T-helper 1 cell treated with Interleukin-12 subunit alpha and Interleukin-12 subunit beta and Interleukin-4 antibody, amounts not matched to agents 30 μg/mL and 1 μg/mL, for 36 hours (primary cell): ENCODE measurements around the gene CDH24.

Experiments used
- H3K27ac Mint-ChIP-seq: one replicate; pipeline ENCODE4 v1.8.0; 2021; ENCODE audit warnings: mild to moderate bottlenecking, mixed read lengths
- H3K27me3 Mint-ChIP-seq: one replicate; pipeline ENCODE4 v1.8.0; 2021; ENCODE audit warnings: low read depth, mixed read lengths
- H3K36me3 Mint-ChIP-seq: one replicate; pipeline ENCODE4 v1.8.0; 2021; ENCODE audit warnings: low read depth, mixed read lengths
- H3K4me1 Mint-ChIP-seq: one replicate; pipeline ENCODE4 v1.8.0; 2021; ENCODE audit warnings: low read depth, mixed read lengths
- H3K4me3 Mint-ChIP-seq: one replicate; pipeline ENCODE4 v1.8.0; 2021; ENCODE audit warnings: mild to moderate bottlenecking, moderate library complexity, mixed read lengths
- H3K9me3 Mint-ChIP-seq: one replicate; pipeline ENCODE4 v1.8.0; 2021; ENCODE audit warnings: mixed read lengths

The CDH24 gene

DNA sequence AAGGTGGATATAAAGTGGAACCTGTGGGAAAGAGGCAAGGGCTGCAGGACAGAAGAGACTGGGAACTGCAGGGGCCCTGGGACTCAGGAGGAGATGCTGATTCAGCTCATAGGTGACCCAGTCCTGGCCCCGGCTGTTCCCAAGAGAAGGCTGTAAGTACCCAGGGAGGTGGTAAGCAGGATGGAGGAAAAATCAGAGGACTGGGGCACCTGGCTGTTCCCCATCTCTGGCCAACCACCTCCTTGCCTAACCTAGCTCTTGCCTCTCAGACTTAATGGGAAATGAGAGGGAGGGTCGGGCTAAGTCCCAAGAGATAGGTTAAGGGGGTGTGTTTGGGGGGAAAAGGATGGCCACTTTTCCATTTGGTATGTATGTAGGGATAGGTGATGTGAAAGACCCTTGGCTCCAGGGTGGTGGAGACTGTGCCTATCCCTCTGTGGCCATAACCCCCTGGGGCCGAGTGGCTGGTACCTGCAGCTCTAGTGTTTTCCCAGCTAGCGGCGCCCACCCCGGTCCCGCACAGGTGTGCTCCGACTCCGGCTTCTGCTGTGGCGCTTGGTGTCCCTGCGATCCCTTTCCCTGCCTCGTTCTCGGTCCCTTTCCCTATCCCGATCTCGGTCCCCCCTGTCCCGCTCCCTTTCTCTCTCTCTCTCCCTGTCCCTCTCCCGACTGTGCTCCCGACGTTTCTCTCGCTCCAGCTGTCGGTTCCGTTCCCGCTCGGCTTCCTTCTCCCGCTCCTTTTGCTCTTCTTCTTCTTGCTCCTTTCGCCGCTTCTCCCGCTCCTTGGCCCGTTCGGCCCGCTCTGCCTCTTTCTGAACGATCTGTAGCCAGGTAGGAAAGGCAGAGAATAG lies 1.6 kb upstream of the CDH24 start:
- Mint-ChIP-seq H3K27ac (peak overlapping the region; percentile 38), H3K4me1 (peaks cover 19% of the 10 kb centered on the region), H3K4me3 (peak overlapping the region; percentile 41), H3K27me3 (peaks cover 12% of the 10 kb centered on the region), H3K36me3 (peaks cover 30% of the 10 kb centered on the region), H3K9me3 (no peaks in the 10 kb centered on the region)

DNA sequence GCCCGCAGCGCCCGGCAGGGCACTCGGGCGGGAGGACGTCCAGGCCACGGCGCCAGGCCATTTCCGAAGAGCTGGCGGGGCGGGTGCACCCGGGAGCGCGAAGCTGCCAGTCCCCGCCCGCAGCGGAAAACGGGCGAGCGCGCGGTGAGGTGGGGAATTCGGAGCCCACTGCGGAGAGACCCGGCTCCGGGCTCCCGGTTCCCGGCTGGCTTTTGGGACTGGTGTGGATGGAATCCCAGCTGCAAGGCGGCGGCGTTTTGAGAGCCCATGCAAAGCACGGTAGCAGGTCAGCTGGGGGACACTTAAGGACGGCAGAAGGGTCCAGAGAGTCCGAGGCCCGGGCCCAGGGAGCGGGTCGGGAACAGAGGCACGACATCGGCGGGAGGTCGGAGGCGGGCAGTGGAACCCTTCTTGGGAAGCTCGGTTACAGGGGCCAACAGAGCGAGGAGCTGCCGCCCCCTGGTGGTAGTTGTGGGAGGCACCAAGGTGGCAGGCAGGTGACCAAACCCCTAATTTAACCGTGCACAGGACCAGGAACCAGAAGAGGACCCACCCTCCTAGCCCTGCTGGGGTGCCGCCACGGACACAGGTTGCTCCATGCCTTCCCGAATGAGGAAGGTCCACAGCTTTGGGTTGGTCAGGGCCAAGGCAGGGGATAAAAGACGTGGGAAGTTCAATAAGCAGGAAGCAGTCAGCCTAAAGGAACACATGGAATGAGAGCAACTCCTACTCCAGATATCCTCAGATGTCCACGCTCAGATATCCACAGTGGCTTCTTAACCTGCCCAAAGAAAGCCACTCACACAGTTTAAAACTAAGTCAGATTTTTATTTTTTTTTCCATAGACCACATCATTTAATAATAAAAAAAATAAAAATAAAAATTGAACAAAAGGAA lies 685 bp upstream of the CDH24 start:
- no peak overlapping the region for H3K27ac Mint-ChIP-seq
- H3K27me3 Mint-ChIP-seq, result peaks cover 12% of the 10 kb centered on the region
- peak overlapping the region; percentile 81 for H3K4me3 Mint-ChIP-seq
- H3K4me1 Mint-ChIP-seq, result peaks cover 19% of the 10 kb centered on the region
- H3K9me3 Mint-ChIP-seq, result no peaks in the 10 kb centered on the region
- H3K36me3 Mint-ChIP-seq, result peaks cover 22% of the 10 kb centered on the region

DNA sequence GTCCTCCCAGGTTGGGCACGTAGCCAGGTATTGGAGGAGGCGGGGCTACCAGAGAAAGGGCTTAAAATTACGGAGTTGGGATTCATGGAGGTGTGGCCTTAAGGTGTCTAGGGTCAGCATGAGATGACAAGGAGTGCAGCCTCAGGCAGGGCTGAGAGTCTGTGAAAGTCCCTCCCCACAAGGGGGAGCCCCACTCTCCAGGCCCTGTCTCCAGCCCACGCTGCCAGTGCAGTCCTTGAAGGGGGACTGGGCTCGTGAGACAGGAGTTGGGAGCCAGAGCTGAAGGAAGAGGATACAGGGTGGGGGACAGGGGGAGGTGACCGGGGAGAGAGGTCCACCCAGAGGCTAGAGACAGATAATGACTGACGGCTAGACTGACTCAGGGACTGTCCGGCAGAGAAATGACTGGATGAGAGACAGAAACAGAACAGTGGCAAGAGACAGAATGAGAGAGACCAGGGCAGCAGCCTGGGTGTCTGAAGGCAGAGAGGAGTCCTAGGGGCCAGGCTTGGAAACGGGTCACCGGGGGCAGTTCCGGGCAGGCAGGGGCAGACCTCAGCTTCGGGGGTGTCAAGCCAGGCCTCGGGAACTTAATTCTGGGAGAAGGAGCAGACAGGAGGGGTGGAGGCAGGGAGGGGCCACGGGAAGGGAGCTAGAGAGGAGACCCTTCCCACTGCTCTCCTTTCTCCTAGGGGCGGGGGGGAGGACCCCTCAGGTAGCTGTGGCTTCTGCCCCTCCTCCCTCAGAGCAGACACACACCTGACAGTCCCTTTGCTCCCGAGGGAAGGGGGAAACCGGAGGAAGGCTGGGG lies 970 bp downstream of the CDH24 start:
- Mint-ChIP-seq H3K4me3 (peak overlapping the region; percentile 88), H3K27ac (peak overlapping the region; percentile 73), H3K9me3 (no peaks in the 10 kb centered on the region), H3K36me3 (peaks cover 17% of the 10 kb centered on the region), H3K4me1 (peaks cover 19% of the 10 kb centered on the region), H3K27me3 (peaks cover 12% of the 10 kb centered on the region)

DNA sequence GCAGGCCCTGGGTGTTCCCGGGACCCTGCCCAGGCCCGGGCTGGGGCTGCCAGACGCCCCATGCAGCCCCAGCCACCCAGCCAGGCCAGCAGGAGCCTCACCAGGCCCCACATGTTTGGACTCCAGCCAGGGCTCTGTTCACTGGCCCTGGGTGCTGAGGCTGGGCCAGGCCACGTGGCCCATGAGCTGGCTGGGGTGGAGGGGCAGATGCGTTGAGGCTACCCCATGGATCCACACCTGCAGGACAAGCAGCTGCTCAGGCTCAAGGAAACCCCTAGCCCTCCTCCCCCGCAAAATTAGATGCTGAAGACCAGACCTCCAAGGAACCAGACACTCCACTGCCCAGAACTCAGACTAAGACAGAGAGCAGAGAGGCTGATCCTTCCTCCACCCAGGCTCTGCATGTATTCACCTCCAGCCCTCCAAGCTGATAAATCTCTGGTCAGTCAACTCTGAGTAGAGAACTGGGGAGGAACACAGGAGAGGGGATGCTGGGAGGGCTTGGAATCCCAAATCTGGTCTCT lies 1.6 kb downstream of the CDH24 start:
- Mint-ChIP-seq H3K9me3 (no peaks in the 10 kb centered on the region), H3K4me3 (peak overlapping the region; percentile 80), H3K27ac (no peak overlapping the region), H3K27me3 (peaks cover 12% of the 10 kb centered on the region), H3K36me3 (peaks cover 12% of the 10 kb centered on the region), H3K4me1 (peaks cover 19% of the 10 kb centered on the region)

DNA sequence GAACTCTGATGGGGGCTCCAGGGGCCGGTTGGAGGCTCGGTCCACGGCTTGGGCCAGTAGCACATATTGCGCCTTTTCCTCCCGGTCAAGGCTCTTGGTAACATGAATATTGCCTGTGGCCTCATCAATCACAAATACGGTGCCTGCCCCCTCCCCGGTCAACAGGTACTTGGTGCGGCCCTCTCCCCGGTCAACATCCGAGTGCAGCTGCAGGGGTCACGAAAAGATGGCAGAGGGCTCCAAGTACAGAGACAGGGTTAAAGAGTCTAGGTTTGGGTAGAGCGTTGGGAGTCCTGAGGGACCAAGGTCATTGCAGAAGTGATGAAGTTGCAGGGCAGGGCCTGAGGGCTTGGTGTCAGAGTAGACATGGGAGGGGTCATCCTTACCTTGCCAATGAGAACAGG lies 2.2 kb downstream of the CDH24 start:
- Mint-ChIP-seq H3K27ac (no peak overlapping the region), H3K27me3 (peaks cover 12% of the 10 kb centered on the region), H3K9me3 (no peaks in the 10 kb centered on the region), H3K36me3 (peaks cover 12% of the 10 kb centered on the region), H3K4me1 (peaks cover 19% of the 10 kb centered on the region), H3K4me3 (no peak overlapping the region)

DNA sequence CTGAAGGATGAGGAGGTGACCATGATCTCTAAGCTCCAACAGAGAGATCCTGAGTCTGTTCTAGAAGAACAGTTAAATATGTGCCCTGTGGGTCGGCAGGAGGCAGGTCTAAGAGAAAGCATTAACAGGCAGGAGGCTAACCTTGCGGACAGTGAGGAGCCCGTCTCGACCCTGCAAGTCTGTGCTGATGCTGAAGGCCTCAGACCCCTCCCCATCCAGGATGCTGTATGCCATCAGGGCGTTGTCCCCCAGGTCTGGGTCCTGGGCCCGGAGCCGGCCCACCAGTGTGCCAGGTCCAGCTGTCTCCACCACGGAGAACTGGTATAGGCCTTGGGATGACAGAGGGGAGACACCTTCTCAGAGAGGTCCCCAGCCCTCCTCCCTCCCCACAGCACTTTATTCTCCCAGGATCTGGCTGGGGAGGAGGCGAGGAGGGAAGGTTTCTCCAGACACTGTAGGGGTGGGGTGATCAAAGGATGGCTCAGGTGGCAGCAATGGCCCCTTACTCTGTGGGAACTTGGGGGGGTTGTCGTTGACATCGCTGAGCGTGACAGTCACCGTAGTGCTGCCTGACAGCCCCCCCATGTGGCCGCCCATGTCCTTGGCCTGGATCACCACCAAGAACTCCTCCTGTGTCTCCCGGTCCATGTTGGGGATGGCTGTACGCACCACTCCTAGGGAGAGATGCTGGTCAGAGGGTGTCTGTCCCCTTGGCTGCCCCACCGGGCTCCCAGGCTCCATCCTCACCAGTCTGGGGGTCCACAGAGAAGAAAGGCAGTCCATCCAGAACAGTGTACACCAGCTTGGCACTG lies 3.1 kb downstream of the CDH24 start:
- Mint-ChIP-seq H3K9me3 (no peaks in the 10 kb centered on the region), H3K36me3 (peaks cover 7% of the 10 kb centered on the region), H3K27me3 (peaks cover 12% of the 10 kb centered on the region), H3K27ac (no peak overlapping the region), H3K4me3 (peak overlapping the region; percentile 45), H3K4me1 (peaks cover 17% of the 10 kb centered on the region)

DNA sequence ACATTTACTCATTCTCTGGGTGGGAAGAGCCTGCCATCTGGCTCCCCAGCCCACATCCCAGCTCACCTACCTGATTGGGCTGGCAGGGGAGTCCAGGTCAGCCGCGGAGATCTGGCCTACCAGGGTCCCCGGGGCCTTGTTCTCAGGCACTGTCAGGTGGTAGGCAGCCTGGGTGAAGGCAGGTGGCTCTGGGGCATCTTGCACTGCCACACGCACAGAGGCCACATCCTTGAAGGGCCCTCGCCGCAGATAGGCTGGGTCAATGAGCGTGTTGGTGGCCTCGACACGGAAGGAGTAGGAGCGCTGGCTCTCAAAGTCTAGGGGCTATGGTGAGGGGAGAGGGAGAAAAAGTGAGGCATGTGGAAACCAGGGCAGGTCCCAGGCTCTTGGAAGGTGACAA lies 3.9 kb downstream of the CDH24 start:
- Mint-ChIP-seq H3K4me3 (no peak overlapping the region), H3K4me1 (peaks cover 16% of the 10 kb centered on the region), H3K27me3 (peaks cover 12% of the 10 kb centered on the region), H3K27ac (no peak overlapping the region), H3K9me3 (no peaks in the 10 kb centered on the region), H3K36me3 (peaks cover 5% of the 10 kb centered on the region)

DNA sequence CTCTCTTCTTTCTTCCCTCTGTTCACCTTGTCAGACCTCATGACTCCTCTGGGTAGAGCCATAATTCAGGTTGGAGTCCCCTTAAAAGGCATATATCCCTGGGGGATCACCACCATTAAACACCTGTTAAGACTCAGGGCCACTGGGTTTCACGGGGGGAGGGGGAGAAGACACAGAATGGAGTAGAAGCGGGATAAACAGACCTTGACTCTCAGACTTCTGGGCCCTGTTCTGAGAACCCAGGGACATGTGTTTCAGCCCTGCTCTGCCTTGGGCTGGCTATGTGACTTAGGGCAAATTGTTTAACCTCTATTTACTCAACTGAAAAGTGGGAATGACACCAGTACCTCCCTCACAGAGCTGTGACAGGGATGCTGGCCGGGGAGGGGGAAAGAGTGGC lies 4.6 kb downstream of the CDH24 start:
- peaks cover 12% of the 10 kb centered on the region for H3K27me3 Mint-ChIP-seq

DNA sequence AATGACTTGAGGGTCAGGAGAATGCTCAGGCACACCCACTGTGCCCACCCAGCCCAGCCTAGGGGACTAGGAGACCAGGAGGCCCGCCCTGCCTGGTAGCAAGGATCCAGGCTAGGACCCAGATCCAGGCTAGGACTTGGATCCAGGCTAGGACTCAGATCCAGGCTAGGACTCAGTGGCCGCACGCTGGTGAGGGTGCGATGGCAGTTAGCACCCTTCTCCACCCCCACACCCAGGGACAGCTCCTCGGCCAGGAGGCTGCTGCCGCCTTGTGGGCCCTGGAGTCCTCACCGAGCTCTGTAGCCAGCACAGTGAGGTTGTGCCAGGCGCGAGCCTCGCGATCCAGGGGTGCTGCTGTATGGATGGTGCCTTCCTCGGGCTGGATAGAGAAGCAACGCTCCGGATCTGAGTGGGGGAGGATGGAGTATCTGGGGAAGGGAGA lies 5.1 kb downstream of the CDH24 start:
- no peak overlapping the region for H3K4me3 Mint-ChIP-seq
- peaks cover 10% of the 10 kb centered on the region for H3K4me1 Mint-ChIP-seq
- no peaks in the 10 kb centered on the region for H3K36me3 Mint-ChIP-seq
- H3K27me3 Mint-ChIP-seq, result peaks cover 12% of the 10 kb centered on the region
- H3K27ac Mint-ChIP-seq, result no peak overlapping the region
- H3K9me3 Mint-ChIP-seq, result no peaks in the 10 kb centered on the region

More for the DNA sequence above, 4.6 kb downstream of the CDH24 start:
- Mint-ChIP-seq H3K9me3 (no peaks in the 10 kb centered on the region), H3K36me3 (no peaks in the 10 kb centered on the region), H3K4me1 (peaks cover 10% of the 10 kb centered on the region), H3K4me3 (no peak overlapping the region), H3K27ac (no peak overlapping the region)

DNA sequence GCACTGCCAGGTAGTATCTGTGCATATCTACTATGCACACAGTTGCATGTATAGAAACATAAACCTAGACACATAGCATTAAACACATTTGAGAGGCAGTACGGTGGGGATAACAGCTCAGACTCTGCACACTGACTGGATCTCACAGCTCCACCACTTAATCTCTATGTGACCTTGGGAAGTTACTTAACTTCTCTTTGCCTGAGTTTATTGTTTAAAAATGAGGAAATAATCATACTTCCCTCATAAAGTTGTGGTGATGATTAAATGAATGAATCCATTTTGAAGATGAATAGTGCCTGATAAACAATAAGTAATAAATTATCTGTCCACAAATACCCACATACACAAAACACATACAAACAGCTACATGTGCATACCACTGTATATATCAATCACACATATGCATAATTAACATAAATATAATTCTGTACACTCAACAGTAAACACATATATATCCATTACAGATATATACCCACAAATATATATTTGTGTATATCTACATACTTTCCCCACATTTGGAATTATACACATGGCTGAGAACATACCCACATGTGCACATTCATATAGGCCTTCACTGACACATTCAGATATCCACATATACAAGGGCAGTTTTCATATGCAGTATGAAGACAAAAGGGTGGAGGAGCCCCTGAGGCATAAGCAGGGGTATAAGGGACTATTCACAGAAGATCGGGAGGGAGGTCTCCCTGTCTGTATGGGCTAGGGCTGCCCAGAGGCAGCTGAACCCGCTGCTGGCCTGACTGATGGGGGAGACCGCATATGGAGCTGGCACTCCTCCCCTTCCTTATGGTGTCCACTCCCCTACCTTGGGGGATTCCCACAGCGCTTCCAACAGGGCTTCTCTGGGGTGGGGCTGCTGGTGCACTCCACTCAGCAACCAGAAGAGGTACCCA lies 5.9 kb downstream of the CDH24 start:
- H3K4me1 Mint-ChIP-seq, result peaks cover 5% of the 10 kb centered on the region
- no peaks in the 10 kb centered on the region for H3K36me3 Mint-ChIP-seq
- no peak overlapping the region for H3K4me3 Mint-ChIP-seq
- H3K27ac Mint-ChIP-seq, result no peak overlapping the region
- H3K9me3 Mint-ChIP-seq, result no peaks in the 10 kb centered on the region
- peaks cover 7% of the 10 kb centered on the region for H3K27me3 Mint-ChIP-seq

DNA sequence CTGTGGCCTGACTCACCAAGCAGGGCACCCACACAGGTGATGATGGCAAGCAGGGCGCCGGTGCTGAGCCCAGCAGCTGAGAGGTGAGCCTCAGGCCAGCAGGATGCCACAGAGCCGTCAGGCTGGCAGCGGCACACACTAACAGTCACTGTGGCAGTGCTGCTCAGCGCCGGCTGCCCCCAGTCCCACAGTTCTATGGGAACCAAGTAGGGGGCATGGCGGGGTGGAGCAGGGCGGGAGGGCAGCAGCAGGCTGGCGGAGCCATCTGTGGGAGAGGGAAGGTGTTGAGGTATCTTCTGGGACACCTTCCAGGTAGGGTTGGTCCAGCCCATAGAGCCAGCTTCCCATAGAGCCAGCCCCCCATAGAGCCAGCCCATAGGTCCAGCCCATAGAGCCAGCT lies 8.3 kb downstream of the CDH24 start:
- Mint-ChIP-seq H3K36me3 (no peaks in the 10 kb centered on the region), H3K4me1 (no peaks in the 10 kb centered on the region), H3K9me3 (no peaks in the 10 kb centered on the region), H3K27me3 (no peaks in the 10 kb centered on the region), H3K4me3 (no peak overlapping the region), H3K27ac (no peak overlapping the region)

DNA sequence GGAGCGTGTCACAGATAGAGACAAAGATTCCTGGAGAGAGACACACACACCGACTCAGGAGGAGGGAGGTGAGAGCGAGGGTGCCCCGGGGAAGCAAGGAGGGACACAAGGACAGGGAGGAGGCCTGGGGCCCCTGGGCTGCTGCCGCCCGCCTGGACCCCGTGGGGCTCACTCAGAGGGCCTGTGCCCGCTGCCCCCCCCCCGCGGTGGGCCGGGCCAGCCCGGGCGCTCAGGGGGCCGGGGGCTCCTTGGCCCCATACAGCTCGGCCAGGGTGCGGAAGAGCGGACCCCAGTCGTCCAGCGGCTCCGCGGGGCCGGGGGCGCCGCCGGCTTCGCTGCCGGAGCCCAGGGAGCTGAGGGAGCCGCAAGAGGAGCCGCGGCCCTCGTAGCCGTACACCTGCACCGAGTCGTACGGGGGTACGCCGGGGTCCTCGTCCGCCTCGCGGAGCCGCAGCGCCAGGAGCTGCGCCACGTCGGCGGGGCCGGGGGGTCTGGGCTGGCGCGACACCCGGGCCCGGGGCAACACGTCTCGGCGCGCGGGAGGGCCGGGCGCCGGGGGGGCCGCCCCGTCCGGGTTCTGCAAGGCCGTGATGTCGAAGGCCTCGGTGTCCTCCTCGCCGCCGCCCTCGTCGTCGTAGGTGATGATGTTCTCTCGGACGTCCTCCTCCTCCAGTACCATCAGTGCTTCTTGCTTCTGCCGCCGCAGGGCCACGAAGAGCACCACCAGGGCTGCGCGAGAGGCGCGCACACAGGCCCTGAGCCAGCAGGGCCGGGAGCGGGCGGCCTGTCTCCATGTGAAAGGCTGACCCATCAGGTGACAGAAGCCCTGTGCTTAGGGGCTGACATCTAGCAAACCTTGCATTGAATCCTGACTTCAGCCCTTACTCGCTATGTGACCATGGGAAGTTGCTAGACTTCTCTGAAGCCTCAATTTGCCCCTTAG lies 9.3 kb downstream of the CDH24 start:
- no peak overlapping the region for H3K4me3 Mint-ChIP-seq
- H3K9me3 Mint-ChIP-seq, result no peaks in the 10 kb centered on the region
- H3K27ac Mint-ChIP-seq, result no peak overlapping the region
- no peaks in the 10 kb centered on the region for H3K36me3 Mint-ChIP-seq
- H3K27me3 Mint-ChIP-seq, result no peaks in the 10 kb centered on the region
- H3K4me1 Mint-ChIP-seq, result no peaks in the 10 kb centered on the region
